ENCODE data around the gene LRRC18.

Gene LRRC18

GRCh38 chr10:48939790-48940325 lies at the start of gene LRRC18:
LRRC18 (minus strand) TSS chr10:48939840; CDS start chr10:48914155, 25,685 bp downstream.
- no peak for DNase-seq (ENCODE audit: low spot score)

- DNase-seq (ENCODE audit: low spot score) = no peak
Observed at GRCh38 chr10:48985621-48986158, 46.0 kb upstream of the LRRC18 start.

- no peak for DNase-seq (ENCODE audit: low spot score)
Observed at GRCh38 chr10:48983648-48984351, 44.2 kb upstream of the LRRC18 start.

GRCh38 chr10:48982584-48982983 lies 42.9 kb upstream of the LRRC18 start:
- no peak for DNase-seq (ENCODE audit: low spot score)

GRCh38 chr10:48981310-48981907 lies 41.8 kb upstream of the LRRC18 start:
- peak; percentile 35 for DNase-seq (ENCODE audit: low spot score)

GRCh38 chr10:48978318-48978717 lies 38.7 kb upstream of the LRRC18 start:
- DNase-seq (ENCODE audit: low spot score) = no peak

- DNase-seq (ENCODE audit: low spot score) = peak; percentile 9
Observed at GRCh38 chr10:48976196-48976595, 36.6 kb upstream of the LRRC18 start.

GRCh38 chr10:48974510-48975156 lies 35.0 kb upstream of the LRRC18 start:
- DNase-seq (ENCODE audit: low spot score) = no peak

GRCh38 chr10:48973065-48973464 lies 33.4 kb upstream of the LRRC18 start:
- DNase-seq (ENCODE audit: low spot score) = no peak

- no peak for DNase-seq (ENCODE audit: low spot score)
Observed at GRCh38 chr10:48970654-48971053, 31.0 kb upstream of the LRRC18 start.

GRCh38 chr10:48970046-48970445 lies 30.4 kb upstream of the LRRC18 start:
- DNase-seq (ENCODE audit: low spot score) = no peak

- no peak for DNase-seq (ENCODE audit: low spot score)
Observed at GRCh38 chr10:48968036-48968435, 28.4 kb upstream of the LRRC18 start.

GRCh38 chr10:48965460-48965859 lies 25.8 kb upstream of the LRRC18 start:
- DNase-seq (ENCODE audit: low spot score) = no peak

GRCh38 chr10:48964038-48964437 lies 24.4 kb upstream of the LRRC18 start:
- DNase-seq (ENCODE audit: low spot score) = no peak

- DNase-seq (ENCODE audit: low spot score) = no peak
Observed at GRCh38 chr10:48958598-48959190, 19.1 kb upstream of the LRRC18 start.

GRCh38 chr10:48957361-48958151 lies 17.9 kb upstream of the LRRC18 start:
- no peak for DNase-seq (ENCODE audit: low spot score)

- no peak for DNase-seq (ENCODE audit: low spot score)
Observed at GRCh38 chr10:48951707-48952106, 12.1 kb upstream of the LRRC18 start.

GRCh38 chr10:48948470-48949037 lies 8.9 kb upstream of the LRRC18 start:
- no peak for DNase-seq (ENCODE audit: low spot score)

GRCh38 chr10:48947690-48948469 lies 8.2 kb upstream of the LRRC18 start:
- DNase-seq (ENCODE audit: low spot score) = no peak

GRCh38 chr10:48946891-48947500 lies 7.4 kb upstream of the LRRC18 start:
- no peak for DNase-seq (ENCODE audit: low spot score)
